Lower leg skin (tissue), 3 donors: Measurements from ENCODE around the gene CA5A.

Experiments
- CTCF ChIP-seq, 3 donors: fragments of 450-650 bp; IDR thresholded peaks; one replicate each; pipeline ENCODE4 v1.5.1; 2016; ENCODE audit warnings: antibody characterized with exemption in 3 of 3, mild to moderate bottlenecking in 3 of 3, moderate library complexity in 2 of 3
- POLR2A ChIP-seq, 2 donors: fragments of 450-650 bp; IDR thresholded peaks; one replicate each; pipeline ENCODE4 v1.6.1; 2016 to 2017; ENCODE audit warnings: antibody characterized with exemption in 2 of 2, mild to moderate bottlenecking in 1 of 2, moderate library complexity in 1 of 2

GRCh38 chr16:87851141-87851587 lies 85.2 kb downstream of the CA5A start:
- TF ChIP-seq CTCF (IDR thresholded peaks at IDR 0.05) (no peak), POLR2A (IDR thresholded peaks at IDR 0.05) (no peak)
